Mesenchymal stem cell (in vitro differentiated cells and primary cell): Measurements from ENCODE around the gene RANBP3.
A peak's percentile ranks its signal among the peaks of the same experiment; 100 is the strongest.

Source experiments
- DNase-seq: peaks from one replicate; pipeline ENCODE4 v3.0.0-alpha.2; 2013
- H2AFZ ChIP-seq: one replicate; pipeline ENCODE4 v1.6.1; 2013; ENCODE audit warnings: low read depth, mild to moderate bottlenecking, control low read depth, inconsistent platforms, low read length, moderate library complexity
- H2AK5ac ChIP-seq: 2 replicates; pipeline ENCODE4 v1.6.1; 2013; ENCODE audit warnings: low read length, moderate library complexity, mild to moderate bottlenecking, inconsistent platforms; ENCODE audit not compliant: severe bottlenecking
- H2BK120ac ChIP-seq: one replicate; pipeline ENCODE4 v1.6.1; 2013; ENCODE audit warnings: low read depth, mild to moderate bottlenecking, inconsistent platforms, low read length, moderate library complexity
- H2BK12ac ChIP-seq, 2 experiments: one replicate each; pipeline ENCODE4 v1.6.1; 2013; ENCODE audit warnings: inconsistent platforms in 2 of 2, low read length in 2 of 2, mild to moderate bottlenecking in 2 of 2, moderate library complexity in 2 of 2, control low read depth in 1 of 2
- H2BK15ac ChIP-seq: one replicate; pipeline ENCODE4 v1.6.1; 2013; ENCODE audit warnings: mild to moderate bottlenecking, low read depth, inconsistent platforms; ENCODE audit not compliant: poor library complexity, severe bottlenecking
- H2BK5ac ChIP-seq: 2 replicates; pipeline ENCODE4 v1.6.1; 2013; ENCODE audit warnings: low read depth, mild to moderate bottlenecking, low read length, control low read depth, inconsistent platforms; ENCODE audit not compliant: poor library complexity, severe bottlenecking
- H3K14ac ChIP-seq, 2 experiments: one replicate each; pipeline ENCODE4 v1.6.1; 2013; ENCODE audit warnings: inconsistent platforms in 2 of 2, low read length in 2 of 2, control low read depth in 1 of 2, mild to moderate bottlenecking in 1 of 2, moderate library complexity in 1 of 2
- H3K18ac ChIP-seq, 2 experiments: one replicate each; pipeline ENCODE4 v1.6.1; 2013; ENCODE audit warnings: inconsistent platforms in 2 of 2, low read length in 2 of 2, control low read depth in 1 of 2, low read depth in 1 of 2, mild to moderate bottlenecking in 1 of 2
- H3K23ac ChIP-seq, 2 experiments: one replicate each; pipeline ENCODE4 v1.6.1; 2013; ENCODE audit warnings: inconsistent platforms in 2 of 2, low read length in 2 of 2, mild to moderate bottlenecking in 2 of 2, moderate library complexity in 2 of 2, control low read depth in 1 of 2
- H3K27ac ChIP-seq: 2 replicates; pipeline ENCODE4 v1.5.1; 2013; ENCODE audit warnings: mild to moderate bottlenecking, moderate library complexity, low read length, control low read depth, inconsistent platforms; ENCODE audit not compliant: poor library complexity, severe bottlenecking
- H3K27me3 ChIP-seq, 2 experiments: 2 replicates each; pipeline versions ENCODE4 v1.6.1 to v1.7.0; 2013; ENCODE audit warnings: low read length in 2 of 2, mild to moderate bottlenecking in 2 of 2, moderate library complexity in 2 of 2, control low read depth in 1 of 2, inconsistent platforms in 1 of 2; ENCODE audit not compliant: control insufficient read depth in 1 of 2, insufficient read depth in 1 of 2
- H3K36me3 ChIP-seq, 2 experiments: 2 replicates each; pipeline versions ENCODE4 v1.6.1 to v1.7.0; 2013; ENCODE audit warnings: low read length in 2 of 2, control low read depth in 1 of 2, inconsistent platforms in 1 of 2, low read depth in 1 of 2, mild to moderate bottlenecking in 1 of 2; ENCODE audit not compliant: insufficient read depth in 2 of 2, control insufficient read depth in 1 of 2
- H3K4ac ChIP-seq, 2 experiments: one replicate each; pipeline ENCODE4 v1.6.1; 2013; ENCODE audit warnings: inconsistent platforms in 2 of 2, low read length in 2 of 2, mild to moderate bottlenecking in 2 of 2, moderate library complexity in 2 of 2, control low read depth in 1 of 2, low read depth in 1 of 2
- H3K4me1 ChIP-seq: 2 replicates; pipeline ENCODE4 v1.6.1; 2013; ENCODE audit warnings: low read depth, low read length, control low read depth; ENCODE audit not compliant: control insufficient read depth, insufficient read depth
- H3K4me2 ChIP-seq: 2 replicates; pipeline ENCODE4 v1.6.1; 2013; ENCODE audit warnings: low read length, mild to moderate bottlenecking, inconsistent platforms; ENCODE audit not compliant: poor library complexity, severe bottlenecking
- H3K4me3 ChIP-seq, 2 experiments: 2 replicates each; pipeline versions ENCODE4 v1.5.1 to v1.7.0; 2013; ENCODE audit warnings: low read length in 2 of 2, mild to moderate bottlenecking in 2 of 2, control low read depth in 1 of 2, low read depth in 1 of 2; ENCODE audit not compliant: insufficient read depth in 1 of 2
- H3K79me1 ChIP-seq: replicated peaks from 2 replicates; pipeline ENCODE4 v1.6.1; 2013; ENCODE audit warnings: mild to moderate bottlenecking, control low read depth, low read length, inconsistent platforms; ENCODE audit not compliant: poor library complexity, severe bottlenecking
- H3K9ac ChIP-seq: 2 replicates; pipeline ENCODE4 v1.7.0; 2013; ENCODE audit warnings: mild to moderate bottlenecking, low read length, moderate library complexity
- H3K9me3 ChIP-seq: 2 replicates; pipeline ENCODE4 v1.7.0; 2013; ENCODE audit warnings: mild to moderate bottlenecking, low read length; ENCODE audit not compliant: control insufficient read depth
- H4K8ac ChIP-seq: one replicate; pipeline ENCODE4 v1.6.1; 2013; ENCODE audit warnings: inconsistent platforms, mild to moderate bottlenecking, low read length, moderate library complexity
- H4K91ac ChIP-seq: one replicate; pipeline ENCODE4 v1.6.1; 2013; ENCODE audit warnings: mild to moderate bottlenecking, low read length, inconsistent platforms
- WGBS: methylation state at CpG from one replicate; pipeline ENCODE4 v1.1.7; 2013; ENCODE audit warnings: mixed read lengths; 5-methylcytosine and 5-hydroxymethylcytosine counted together

The RANBP3 gene

GRCh38 chr19:6011206-6011605 lies 33.3 kb upstream of the RANBP3 start:
- peak overlapping the region in 1 of 2 experiments; percentile 44 for H3K14ac ChIP-seq
- H3K27me3 ChIP-seq: no peaks in the 10 kb centered on the region
- H3K4ac ChIP-seq: no peak overlapping the region
- H4K8ac ChIP-seq: no peak overlapping the region
- no peak overlapping the region for H4K91ac ChIP-seq
- H3K23ac ChIP-seq: peak overlapping the region in 1 of 2 experiments; percentile 14
- no peak overlapping the region for H2BK12ac ChIP-seq
- H2BK15ac ChIP-seq: no peak overlapping the region
- H3K9ac ChIP-seq: no peak overlapping the region
- DNase-seq: no peak
- no peak overlapping the region for H3K4me2 ChIP-seq
- no peaks in the 10 kb centered on the region for H3K9me3 ChIP-seq
- WGBS: 90% methylated on average over 10 of the region's 10 CpGs
- no peak overlapping the region for H2BK5ac ChIP-seq
- H2AK5ac ChIP-seq: no peak overlapping the region
- H2AFZ ChIP-seq: no peak overlapping the region
- H3K27ac ChIP-seq: no peak overlapping the region
- no peaks in the 10 kb centered on the region for H3K79me1 ChIP-seq
- no peak overlapping the region for H3K18ac ChIP-seq
- H3K4me1 ChIP-seq: peaks cover 2% of the 10 kb centered on the region
- no peak overlapping the region for H2BK120ac ChIP-seq
- H3K36me3 ChIP-seq: peaks cover 5 to 70% of the 10 kb centered on the region in 2 experiments
- H3K4me3 ChIP-seq: no peak overlapping the region

DNA sequence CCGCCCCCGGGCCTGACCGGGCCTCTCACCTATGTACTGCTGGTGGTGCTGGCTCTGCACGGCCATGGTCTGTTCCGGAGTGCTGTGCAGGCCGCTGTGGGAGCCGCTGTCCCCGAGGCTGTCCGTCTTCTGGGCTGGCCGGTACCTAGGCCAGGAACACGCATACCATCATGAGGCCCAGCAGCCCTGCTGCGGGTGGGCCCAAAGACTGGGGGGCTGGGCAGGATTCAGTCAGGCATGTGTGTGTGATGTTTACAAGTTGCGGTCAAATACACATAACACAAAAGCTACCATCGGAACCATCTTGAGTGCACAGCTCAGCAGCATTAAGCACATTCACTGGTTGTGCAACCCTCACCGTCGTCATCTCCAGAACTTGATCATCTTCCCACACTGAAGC lies 32.2 kb upstream of the RANBP3 start:
- no peaks in the 10 kb centered on the region for H3K27me3 ChIP-seq
- H3K79me1 ChIP-seq: no peaks in the 10 kb centered on the region
- H3K9ac ChIP-seq: no peak overlapping the region
- H2BK15ac ChIP-seq: no peak overlapping the region
- H3K27ac ChIP-seq: no peak overlapping the region
- H2BK5ac ChIP-seq: no peak overlapping the region
- no peak overlapping the region for H2BK12ac ChIP-seq
- no peak overlapping the region for H4K8ac ChIP-seq
- no peak overlapping the region for H2AFZ ChIP-seq
- H3K36me3 ChIP-seq: peaks cover 5 to 73% of the 10 kb centered on the region in 2 experiments
- peaks cover 2% of the 10 kb centered on the region for H3K4me1 ChIP-seq
- H3K4me3 ChIP-seq: no peak overlapping the region
- no peak overlapping the region for H2AK5ac ChIP-seq
- H3K4me2 ChIP-seq: no peak overlapping the region
- H3K23ac ChIP-seq: no peak overlapping the region
- H3K9me3 ChIP-seq: no peaks in the 10 kb centered on the region
- H3K14ac ChIP-seq: no peak overlapping the region
- H4K91ac ChIP-seq: no peak overlapping the region
- no peak overlapping the region for H2BK120ac ChIP-seq
- no peak overlapping the region for H3K18ac ChIP-seq
- peak; percentile 57 for DNase-seq
- no peak overlapping the region for H3K4ac ChIP-seq
- 91% methylated on average over 10 of the region's 16 CpGs for WGBS

GRCh38 chr19:6007866-6008265 lies 29.9 kb upstream of the RANBP3 start:
- Histone ChIP-seq H3K27me3 (no peaks in the 10 kb centered on the region), H4K91ac (no peak overlapping the region), H3K27ac (no peak overlapping the region), H3K36me3 (peaks cover 5 to 77% of the 10 kb centered on the region in 2 experiments), H2BK120ac (no peak overlapping the region), H3K4ac (no peak overlapping the region), H4K8ac (no peak overlapping the region), H3K4me3 (no peak overlapping the region), H3K9me3 (no peaks in the 10 kb centered on the region), H3K14ac (no peak overlapping the region), H3K4me1 (no peaks in the 10 kb centered on the region), H2AFZ (no peak overlapping the region), H3K4me2 (no peak overlapping the region), H3K23ac (no peak overlapping the region), H2BK12ac (no peak overlapping the region), H2BK5ac (no peak overlapping the region), H3K9ac (no peak overlapping the region), H3K79me1 (no peaks in the 10 kb centered on the region), H2AK5ac (no peak overlapping the region), H2BK15ac (no peak overlapping the region), H3K18ac (no peak overlapping the region)
- no peak for DNase-seq
- 95% methylated on average over 26 of the region's 26 CpGs for WGBS

DNA sequence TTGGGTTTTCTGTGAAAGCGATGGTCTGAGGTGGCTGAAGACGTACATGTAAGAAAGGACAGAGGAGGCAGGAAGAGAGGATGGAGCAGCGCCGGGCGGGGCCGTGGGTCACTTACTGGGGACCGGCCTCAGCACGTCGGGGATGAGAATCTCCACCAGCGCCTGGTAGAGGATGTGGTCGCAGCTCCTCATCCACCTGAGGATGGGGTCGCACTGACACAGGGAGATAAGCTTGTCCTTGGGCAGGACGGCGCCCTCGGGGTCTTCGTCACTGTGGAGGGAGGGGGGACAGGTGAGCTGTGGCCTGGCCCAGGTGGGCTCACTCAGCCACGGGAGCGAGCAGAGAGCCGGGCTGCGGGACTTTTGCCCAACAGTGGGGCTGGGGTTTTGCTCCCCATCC lies 29.0 kb upstream of the RANBP3 start:
- Histone ChIP-seq H2BK12ac (no peak overlapping the region), H3K4me3 (no peak overlapping the region), H3K23ac (no peak overlapping the region), H3K79me1 (no peaks in the 10 kb centered on the region), H4K8ac (no peak overlapping the region), H2BK15ac (no peak overlapping the region), H3K9me3 (no peaks in the 10 kb centered on the region), H3K27me3 (no peaks in the 10 kb centered on the region), H2BK5ac (no peak overlapping the region), H3K18ac (no peak overlapping the region), H2AK5ac (no peak overlapping the region), H4K91ac (no peak overlapping the region), H3K36me3 (peaks cover 12 to 77% of the 10 kb centered on the region in 2 experiments), H3K27ac (no peak overlapping the region), H2BK120ac (no peak overlapping the region), H3K14ac (no peak overlapping the region), H3K4ac (no peak overlapping the region), H2AFZ (no peak overlapping the region), H3K4me2 (no peak overlapping the region), H3K4me1 (peaks cover 3% of the 10 kb centered on the region), H3K9ac (no peak overlapping the region)
- no peak for DNase-seq
- 90% methylated on average over 20 of the region's 20 CpGs for WGBS
